H1 (cell line): Measurements from ENCODE around the gene FBLN5. TPM values are rescaled to one million over a fixed set of nuclear protein-coding genes. Genes with fewer than 3 reads are reported as not detected.

Source experiments
- CTCF ChIA-PET: fragments of 300-600 bp; sonication (Branson Sonifier 250); formaldehyde crosslinking; loops from one replicate; lab custom pipeline; 2021; ENCODE audit not compliant: partially characterized antibody; lab: Charles Lee
- POLR2A ChIA-PET: fragments of 300-600 bp; sonication (Branson Sonifier 250); formaldehyde crosslinking; loops from one replicate; lab custom pipeline; 2021; ENCODE audit warnings: inconsistent platforms; ENCODE audit not compliant: partially characterized antibody; lab: Charles Lee
- DNase-seq, 2 experiments: peaks; one replicate each; pipeline versions ENCODE4 v3.0.0 to v3.0.0-alpha.2; 2010 to 2022; ENCODE audit warnings: low spot score in 2 of 2, low read depth in 1 of 2, mixed read lengths in 1 of 2
- FAIRE-seq: peaks from 2 replicates; lab custom pipeline; 2011; peaks lifted over from hg19 to GRCh38; lab: Jason Lieb, UNC
- H2AFZ ChIP-seq: 2 replicates; pipeline ENCODE4 v1.8.1; 2012; ENCODE audit warnings: low read length, inconsistent platforms
- H2AK5ac ChIP-seq: 2 replicates; pipeline ENCODE4 v1.6.1; 2013; ENCODE audit warnings: low read depth, low read length
- H2BK120ac ChIP-seq: replicated peaks from 2 replicates; pipeline ENCODE3; 2013; ENCODE audit warnings: low read depth, low read length, inconsistent platforms
- H2BK12ac ChIP-seq: 2 replicates; pipeline ENCODE4 v1.6.1; 2013; ENCODE audit warnings: low read depth, low read length
- H2BK15ac ChIP-seq: 2 replicates; pipeline ENCODE4 v1.6.1; 2013; ENCODE audit warnings: low read length
- H2BK20ac ChIP-seq: 2 replicates; pipeline ENCODE4 v1.6.1; 2013; ENCODE audit warnings: low read length
- H2BK5ac ChIP-seq: 2 replicates; pipeline ENCODE4 v1.6.1; 2013; ENCODE audit warnings: low read depth, low read length
- H3K14ac ChIP-seq: 2 replicates; pipeline ENCODE4 v1.6.1; 2013; ENCODE audit warnings: inconsistent platforms; ENCODE audit not compliant: insufficient read length
- H3K18ac ChIP-seq: 2 replicates; pipeline ENCODE4 v1.6.1; 2013; ENCODE audit warnings: low read length; ENCODE audit errors: extremely low read depth
- H3K23ac ChIP-seq: 2 replicates; pipeline ENCODE4 v1.6.1; 2013; ENCODE audit warnings: inconsistent platforms; ENCODE audit not compliant: insufficient read length
- H3K23me2 ChIP-seq: 2 replicates; pipeline ENCODE4 v1.6.1; 2013; ENCODE audit warnings: low read depth, low read length
- H3K27ac ChIP-seq: 2 replicates; pipeline ENCODE4 v1.6.1; 2011; ENCODE audit warnings: low read depth, low read length, inconsistent platforms
- H3K27me3 ChIP-seq, 4 experiments: replicated peaks in 1 of 4; 1 replicate in 1 of 4; 2 replicates in 3 of 4; pipeline versions ENCODE4 v1.6.1 to v1.8.1; 2011 to 2013; ENCODE audit warnings: low read length in 3 of 4, mild to moderate bottlenecking in 3 of 4, inconsistent platforms in 2 of 4, mixed read lengths in 2 of 4, moderate library complexity in 1 of 4; ENCODE audit not compliant: control insufficient read depth in 3 of 4, insufficient read depth in 3 of 4; ENCODE audit errors: extremely low read depth in 1 of 4
- H3K36me3 ChIP-seq, 4 experiments: 2 replicates each; pipeline versions ENCODE4 v1.6.1 to v1.8.1; 2011 to 2013; ENCODE audit warnings: mild to moderate bottlenecking in 4 of 4, low read length in 3 of 4, moderate library complexity in 2 of 4, control low read depth in 1 of 4, inconsistent platforms in 1 of 4; ENCODE audit not compliant: insufficient read depth in 4 of 4, control insufficient read depth in 2 of 4
- H3K4ac ChIP-seq: replicated peaks from 2 replicates; pipeline ENCODE3; 2013; ENCODE audit warnings: low read length, low read depth, mixed read lengths, inconsistent platforms; ENCODE audit not compliant: insufficient read length
- H3K4me1 ChIP-seq, 4 experiments: replicated peaks in 1 of 4; 1 replicate in 1 of 4; 2 replicates in 3 of 4; pipeline versions ENCODE4 v1.6.1 to v1.8.1; 2011 to 2013; ENCODE audit warnings: low read length in 3 of 4, inconsistent platforms in 2 of 4, mixed read lengths in 1 of 4; ENCODE audit not compliant: insufficient read depth in 4 of 4, control insufficient read depth in 3 of 4
- H3K4me2 ChIP-seq, 2 experiments: 2 replicates each; pipeline versions ENCODE4 v1.6.1 to v1.8.1; 2011 to 2013; ENCODE audit warnings: low read depth in 2 of 2, low read length in 2 of 2, control low read depth in 1 of 2, inconsistent platforms in 1 of 2, mild to moderate bottlenecking in 1 of 2; ENCODE audit not compliant: insufficient read depth in 1 of 2
- H3K4me3 ChIP-seq, 4 experiments: fragments of 200-600, 300-600 bp in 1 of 4; sonication (generic), shearing (Covaris generic), sonication (Bioruptor Twin) in 1 of 4; 2 replicates each; pipeline versions ENCODE4 v1.5.1 to v1.8.1; 2011 to 2016; ENCODE audit warnings: low read length in 4 of 4, low read depth in 3 of 4, control low read depth in 2 of 4, inconsistent platforms in 2 of 4, mild to moderate bottlenecking in 2 of 4, mixed read lengths in 1 of 4, moderate library complexity in 1 of 4; ENCODE audit not compliant: insufficient read depth in 2 of 4; ENCODE audit errors: extremely low read depth in 1 of 4
- H3K56ac ChIP-seq: replicated peaks from 2 replicates; pipeline ENCODE3; 2013; ENCODE audit warnings: low read depth, mild to moderate bottlenecking, mixed read lengths, low read length, inconsistent platforms; ENCODE audit not compliant: insufficient read length
- H3K79me1 ChIP-seq: 2 replicates; pipeline ENCODE4 v1.6.1; 2013; ENCODE audit warnings: low read depth, low read length, control low read depth
- H3K79me2 ChIP-seq, 2 experiments: 2 replicates each; pipeline versions ENCODE4 v1.6.1 to v1.8.1; 2012 to 2013; ENCODE audit warnings: low read length in 2 of 2, mild to moderate bottlenecking in 2 of 2, inconsistent platforms in 1 of 2; ENCODE audit not compliant: insufficient read depth in 2 of 2, control insufficient read depth in 1 of 2
- H3K9ac ChIP-seq, 4 experiments: replicated peaks in 1 of 4; 1 replicate in 1 of 4; 2 replicates in 3 of 4; pipeline versions ENCODE4 v1.6.1 to v1.8.1; 2011 to 2013; ENCODE audit warnings: low read depth in 3 of 4, low read length in 3 of 4, control low read depth in 2 of 4, mild to moderate bottlenecking in 2 of 4, moderate library complexity in 2 of 4, inconsistent platforms in 1 of 4; ENCODE audit errors: extremely low read depth in 1 of 4
- H3K9me3 ChIP-seq, 2 experiments: 2 replicates each; pipeline versions ENCODE4 v1.6.1 to v1.8.1; 2012 to 2013; ENCODE audit warnings: mild to moderate bottlenecking in 2 of 2, moderate library complexity in 2 of 2, control low read depth in 1 of 2, inconsistent platforms in 1 of 2, low read depth in 1 of 2, low read length in 1 of 2, mixed read lengths in 1 of 2; ENCODE audit not compliant: insufficient read depth in 2 of 2
- H4K20me1 ChIP-seq, 2 experiments: replicated peaks in 1 of 2; 2 replicates each; pipeline versions ENCODE3 to v1.8.1; 2011 to 2013; ENCODE audit warnings: inconsistent platforms in 2 of 2, low read length in 2 of 2, mild to moderate bottlenecking in 1 of 2; ENCODE audit not compliant: insufficient read depth in 2 of 2, control insufficient read depth in 1 of 2
- H4K5ac ChIP-seq: 2 replicates; pipeline ENCODE4 v1.6.1; 2013; ENCODE audit warnings: low read length, low read depth, mixed read lengths, inconsistent platforms; ENCODE audit not compliant: insufficient read length
- H4K8ac ChIP-seq: 2 replicates; pipeline ENCODE4 v1.8.0; 2013; ENCODE audit warnings: mild to moderate bottlenecking, moderate library complexity, low read length, inconsistent platforms; ENCODE audit not compliant: insufficient read depth; ENCODE audit errors: extremely low read depth
- H4K91ac ChIP-seq: replicated peaks from 2 replicates; pipeline ENCODE3; 2013; ENCODE audit warnings: low read length, mixed read lengths, inconsistent platforms; ENCODE audit not compliant: insufficient read length
- FOSL1 ChIP-seq: IDR thresholded peaks from 2 replicates; pipeline ENCODE4 v1.6.1; 2011; ENCODE audit warnings: mild to moderate bottlenecking, low read depth, low read length, moderate library complexity; ENCODE audit not compliant: insufficient read depth
- polyA plus RNA-seq, 7 experiments: library from polyadenylated mRNA; depleted of rRNA in 3 of 7; stranded (reverse) in 5 of 7; unstranded in 2 of 7; fragments of >200 nt in 5 of 7; fragments of 200-250 nt in 2 of 7; gene quantifications; 1 replicate in 5 of 7; 2 replicates in 1 of 7; 4 replicates in 1 of 7; pipeline versions ENCODE4 v1.2.1 to v1.2.3, GENCODE V29; 2011 to 2013; ENCODE audit warnings: missing spikeins in 2 of 7, mixed read lengths in 2 of 7
- total RNA-seq: library from RNA; stranded (reverse); fragmentation: NEBNext Ultra II Directional; extraction: Animal tissue kit (Norgen Biotek cat#: 25700); gene quantifications from 2 replicates; pipeline ENCODE4 v1.2.1, GENCODE V29; 2021
- TF ChIP-seq, protein P1 (sequence below): IDR thresholded peaks from 2 replicates; pipeline ENCODE4 v1.6.1; 2011; ENCODE audit warnings: low read depth, mild to moderate bottlenecking, low read length; ENCODE audit not compliant: insufficient read depth

The FBLN5 gene
- total and polyA plus RNA-seq, 2 of the 8 experiments (the other 6 are each of a cell fraction or from before 2014, with no cell fraction given) = 0.88 to 3.5 TPM

DNA sequence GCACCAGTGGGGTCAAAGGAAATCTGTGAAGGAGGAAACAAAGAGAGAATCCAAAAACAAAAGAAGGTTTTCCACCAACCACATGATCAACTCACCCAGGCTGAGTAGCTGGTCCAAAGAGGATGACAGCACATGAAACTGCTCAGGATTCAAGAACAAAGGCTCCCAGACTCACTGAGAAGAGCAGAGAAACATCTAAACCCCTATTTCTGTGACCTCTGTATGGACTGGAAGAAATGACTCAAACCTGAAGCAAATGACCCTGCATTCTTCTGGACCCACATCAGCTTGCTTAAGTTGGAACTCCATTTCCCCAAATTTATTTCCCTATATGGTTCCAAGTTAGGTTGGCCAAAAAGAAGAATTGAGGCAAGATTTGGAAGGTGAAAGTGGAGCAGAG, 106.4 kb downstream of the FBLN5 start:
- Histone ChIP-seq H3K4me1 (no peaks in the 10 kb centered on the region; a peak in 1 of 7 replicates), H2BK12ac (no peak overlapping the region), H3K9me3 (no peaks in the 10 kb centered on the region), H3K9ac (no peak overlapping the region), H2BK20ac (no peak overlapping the region), H3K18ac (no peak overlapping the region), H2BK120ac (no peak overlapping the region), H4K20me1 (no peaks in the 10 kb centered on the region), H4K91ac (no peak overlapping the region), H3K4me2 (no peak overlapping the region), H2BK15ac (no peak overlapping the region), H3K27me3 (no peaks in the 10 kb centered on the region), H3K23ac (no peak overlapping the region), H3K79me1 (no peaks in the 10 kb centered on the region), H3K14ac (no peak overlapping the region), H3K36me3 (no peaks in the 10 kb centered on the region), H4K8ac (no peak overlapping the region), H2AFZ (no peak overlapping the region), H2BK5ac (no peak overlapping the region), H3K56ac (no peak overlapping the region), H3K23me2 (0 out of 2 replicates have a peak, but pooled peaks cover 2% of the 10 kb centered on the region), H3K4me3 (no peak overlapping the region), H2AK5ac (no peak overlapping the region), H3K4ac (no peak overlapping the region), H4K5ac (no peak overlapping the region), H3K27ac (no peak overlapping the region), H3K79me2 (no peaks in the 10 kb centered on the region)
- no peak for FAIRE-seq
- POLR2A ChIA-PET = no interaction called here
- TF ChIP-seq, protein P1, sequence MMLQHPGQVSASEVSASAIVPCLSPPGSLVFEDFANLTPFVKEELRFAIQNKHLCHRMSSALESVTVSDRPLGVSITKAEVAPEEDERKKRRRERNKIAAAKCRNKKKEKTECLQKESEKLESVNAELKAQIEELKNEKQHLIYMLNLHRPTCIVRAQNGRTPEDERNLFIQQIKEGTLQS = no peak
- no peak for TF ChIP-seq FOSL1
- no peak for DNase-seq
- CTCF ChIA-PET = interaction anchor here (0.5 to 2.3 kb wide), 4 partner anchors 10 to 129 kb away, joined by 4 to 7 read pairs (median 6); no protein-coding TSS in a partner anchor
